Transverse colon (tissue), 4 donors: ENCODE data around the gene ENOX1.

ENCODE experiments used
- EP300 ChIP-seq: sonication (generic); formaldehyde crosslinking; IDR thresholded peaks from one replicate; pipeline ENCODE4 v1.6.1; 2017; ENCODE audit warnings: antibody characterized with exemption, low read depth
- POLR2AphosphoS5 ChIP-seq, 3 donors: sonication (generic); formaldehyde crosslinking; IDR thresholded peaks; one replicate each; pipeline ENCODE4 v1.6.1; 2016; ENCODE audit warnings: antibody characterized with exemption in 3 of 3
- TF ChIP-seq, protein P1 (sequence below), 5 experiments: fragments of 200-600 bp in 3 of 5; fragments of 450-650 bp in 2 of 5; sonication (generic) in 3 of 5; IDR thresholded peaks; 1 replicate in 2 of 5; 2 replicates in 3 of 5; pipeline ENCODE4 v1.5.1; 2016 to 2017; ENCODE audit warnings: antibody characterized with exemption in 5 of 5, inconsistent platforms in 3 of 5, mild to moderate bottlenecking in 2 of 5, moderate library complexity in 1 of 5

DNA sequence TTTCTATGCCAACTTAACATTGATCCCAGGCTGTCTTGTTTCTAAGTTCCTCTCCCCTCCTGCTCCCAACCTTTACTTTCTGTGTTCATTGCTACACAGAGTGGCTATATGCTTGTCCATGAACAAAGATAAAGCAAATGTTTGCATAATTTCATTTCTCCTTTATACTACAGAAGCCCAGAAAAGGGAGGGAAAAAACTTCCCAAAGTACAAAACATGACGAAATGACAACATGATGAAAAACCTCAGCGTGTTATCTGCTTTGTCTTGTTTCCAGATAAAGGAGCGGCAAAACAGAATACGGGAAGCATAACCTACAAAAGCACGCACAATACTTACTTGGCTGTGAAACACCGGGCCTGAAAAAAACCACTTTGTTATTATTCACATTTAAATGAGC, 426.6 kb downstream of the ENOX1 start:
- TF ChIP-seq, protein P1, sequence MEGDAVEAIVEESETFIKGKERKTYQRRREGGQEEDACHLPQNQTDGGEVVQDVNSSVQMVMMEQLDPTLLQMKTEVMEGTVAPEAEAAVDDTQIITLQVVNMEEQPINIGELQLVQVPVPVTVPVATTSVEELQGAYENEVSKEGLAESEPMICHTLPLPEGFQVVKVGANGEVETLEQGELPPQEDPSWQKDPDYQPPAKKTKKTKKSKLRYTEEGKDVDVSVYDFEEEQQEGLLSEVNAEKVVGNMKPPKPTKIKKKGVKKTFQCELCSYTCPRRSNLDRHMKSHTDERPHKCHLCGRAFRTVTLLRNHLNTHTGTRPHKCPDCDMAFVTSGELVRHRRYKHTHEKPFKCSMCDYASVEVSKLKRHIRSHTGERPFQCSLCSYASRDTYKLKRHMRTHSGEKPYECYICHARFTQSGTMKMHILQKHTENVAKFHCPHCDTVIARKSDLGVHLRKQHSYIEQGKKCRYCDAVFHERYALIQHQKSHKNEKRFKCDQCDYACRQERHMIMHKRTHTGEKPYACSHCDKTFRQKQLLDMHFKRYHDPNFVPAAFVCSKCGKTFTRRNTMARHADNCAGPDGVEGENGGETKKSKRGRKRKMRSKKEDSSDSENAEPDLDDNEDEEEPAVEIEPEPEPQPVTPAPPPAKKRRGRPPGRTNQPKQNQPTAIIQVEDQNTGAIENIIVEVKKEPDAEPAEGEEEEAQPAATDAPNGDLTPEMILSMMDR (IDR thresholded peaks at IDR 0.05) = no peak
- TF ChIP-seq POLR2AphosphoS5 (IDR thresholded peaks at IDR 0.05) (no peak), EP300 (no peak)
